Cardiac fibroblast (primary cell): Measurements from ENCODE around the gene VPS37B.
"Not testable (repeated sequence)": the region's sequence is repeated elsewhere in the genome, so short reads cannot be mapped to it uniquely, and the experiment has no call there.

ENCODE experiments used
- DNase-seq, 2 donors: peaks; one replicate each; pipeline versions ENCODE4 v3.0.0 to v3.0.0-alpha.2; 2010; ENCODE audit warnings: low read depth in 2 of 2
- H3K4me3 ChIP-seq, 2 donors: replicated peaks in 1 of 2; 1 replicate in 1 of 2; 2 replicates in 1 of 2; pipeline ENCODE4 v1.5.1; 2011; ENCODE audit warnings: low read depth in 2 of 2, low read length in 2 of 2, mild to moderate bottlenecking in 2 of 2, moderate library complexity in 1 of 2
- TF ChIP-seq, protein P1 (sequence below): IDR thresholded peaks from one replicate; pipeline ENCODE4 v1.5.1; 2011; ENCODE audit warnings: low read depth, mild to moderate bottlenecking, low read length, inconsistent platforms

VPS37B gene

DNA sequence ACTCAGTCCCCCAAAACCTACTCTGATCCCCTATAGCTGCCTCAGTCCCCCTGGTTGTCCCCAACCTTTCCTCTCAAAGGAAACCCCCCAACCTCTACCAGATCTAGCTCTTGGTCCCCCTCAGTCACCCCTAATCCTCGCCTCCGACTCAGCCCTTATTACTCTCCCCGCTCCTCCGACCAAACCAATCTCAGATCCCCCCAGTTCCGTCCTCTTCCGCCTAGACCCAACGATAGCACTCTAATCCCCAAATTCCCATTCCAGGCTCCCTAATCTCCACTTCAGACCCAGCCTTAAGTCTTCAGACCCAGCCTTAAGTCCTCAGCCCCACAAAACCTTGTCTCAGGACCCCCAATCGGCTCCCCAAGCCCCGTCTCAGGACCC lies 612 bp downstream of the VPS37B start:
- no peak for DNase-seq
- TF ChIP-seq, protein P1, sequence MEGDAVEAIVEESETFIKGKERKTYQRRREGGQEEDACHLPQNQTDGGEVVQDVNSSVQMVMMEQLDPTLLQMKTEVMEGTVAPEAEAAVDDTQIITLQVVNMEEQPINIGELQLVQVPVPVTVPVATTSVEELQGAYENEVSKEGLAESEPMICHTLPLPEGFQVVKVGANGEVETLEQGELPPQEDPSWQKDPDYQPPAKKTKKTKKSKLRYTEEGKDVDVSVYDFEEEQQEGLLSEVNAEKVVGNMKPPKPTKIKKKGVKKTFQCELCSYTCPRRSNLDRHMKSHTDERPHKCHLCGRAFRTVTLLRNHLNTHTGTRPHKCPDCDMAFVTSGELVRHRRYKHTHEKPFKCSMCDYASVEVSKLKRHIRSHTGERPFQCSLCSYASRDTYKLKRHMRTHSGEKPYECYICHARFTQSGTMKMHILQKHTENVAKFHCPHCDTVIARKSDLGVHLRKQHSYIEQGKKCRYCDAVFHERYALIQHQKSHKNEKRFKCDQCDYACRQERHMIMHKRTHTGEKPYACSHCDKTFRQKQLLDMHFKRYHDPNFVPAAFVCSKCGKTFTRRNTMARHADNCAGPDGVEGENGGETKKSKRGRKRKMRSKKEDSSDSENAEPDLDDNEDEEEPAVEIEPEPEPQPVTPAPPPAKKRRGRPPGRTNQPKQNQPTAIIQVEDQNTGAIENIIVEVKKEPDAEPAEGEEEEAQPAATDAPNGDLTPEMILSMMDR: no peak

DNA sequence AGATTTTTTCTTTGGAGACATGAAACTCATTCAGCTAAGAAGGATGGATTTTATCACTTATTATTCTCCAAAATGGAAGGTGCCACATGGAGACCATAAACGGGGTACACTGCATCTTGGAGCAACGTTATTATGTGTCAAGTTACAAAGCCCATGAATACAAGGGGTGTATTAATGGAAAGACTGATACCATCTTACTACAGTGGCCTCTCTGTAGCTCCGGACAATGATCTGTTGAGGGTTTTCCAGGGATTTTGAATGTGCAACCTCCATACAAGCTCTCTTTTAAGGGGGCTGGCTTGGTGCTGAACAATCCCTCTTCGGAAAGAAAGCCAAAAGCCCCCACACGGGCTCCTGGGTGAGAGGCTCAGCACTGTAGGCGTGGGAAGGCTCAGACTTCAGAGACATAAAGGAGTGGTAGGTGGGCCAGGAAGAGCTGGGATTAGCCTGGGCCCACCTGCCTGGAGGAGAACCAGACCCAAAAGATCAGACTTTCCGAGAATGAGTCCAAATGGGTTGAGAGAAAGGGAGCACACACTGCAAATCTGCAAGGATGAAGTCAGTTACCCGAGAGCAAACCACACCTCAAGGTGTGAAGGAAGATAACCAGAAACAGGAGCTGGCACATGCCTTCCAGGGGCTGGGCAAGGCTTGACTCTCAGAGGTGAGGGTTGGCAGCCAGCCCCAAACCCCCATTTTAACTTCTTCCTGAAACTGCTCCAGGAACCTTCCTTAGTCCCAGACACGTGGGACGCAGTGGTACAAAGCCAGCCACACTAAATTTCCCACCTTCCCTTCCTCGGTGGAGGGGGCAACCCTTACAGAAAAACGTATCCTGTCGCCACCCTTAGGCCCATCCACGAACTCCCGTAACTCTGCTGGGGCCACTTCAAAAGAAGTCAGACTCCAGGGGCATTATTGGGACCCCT lies 1.5 kb downstream of the VPS37B start:
- TF ChIP-seq, protein P1: no peak
- no peak for DNase-seq
- H3K4me3 ChIP-seq: peak overlapping the region; percentile 80 to 83

More for the DNA sequence above, 612 bp downstream of the VPS37B start:
- peak overlapping the region; percentile 80 to 83 for H3K4me3 ChIP-seq

DNA sequence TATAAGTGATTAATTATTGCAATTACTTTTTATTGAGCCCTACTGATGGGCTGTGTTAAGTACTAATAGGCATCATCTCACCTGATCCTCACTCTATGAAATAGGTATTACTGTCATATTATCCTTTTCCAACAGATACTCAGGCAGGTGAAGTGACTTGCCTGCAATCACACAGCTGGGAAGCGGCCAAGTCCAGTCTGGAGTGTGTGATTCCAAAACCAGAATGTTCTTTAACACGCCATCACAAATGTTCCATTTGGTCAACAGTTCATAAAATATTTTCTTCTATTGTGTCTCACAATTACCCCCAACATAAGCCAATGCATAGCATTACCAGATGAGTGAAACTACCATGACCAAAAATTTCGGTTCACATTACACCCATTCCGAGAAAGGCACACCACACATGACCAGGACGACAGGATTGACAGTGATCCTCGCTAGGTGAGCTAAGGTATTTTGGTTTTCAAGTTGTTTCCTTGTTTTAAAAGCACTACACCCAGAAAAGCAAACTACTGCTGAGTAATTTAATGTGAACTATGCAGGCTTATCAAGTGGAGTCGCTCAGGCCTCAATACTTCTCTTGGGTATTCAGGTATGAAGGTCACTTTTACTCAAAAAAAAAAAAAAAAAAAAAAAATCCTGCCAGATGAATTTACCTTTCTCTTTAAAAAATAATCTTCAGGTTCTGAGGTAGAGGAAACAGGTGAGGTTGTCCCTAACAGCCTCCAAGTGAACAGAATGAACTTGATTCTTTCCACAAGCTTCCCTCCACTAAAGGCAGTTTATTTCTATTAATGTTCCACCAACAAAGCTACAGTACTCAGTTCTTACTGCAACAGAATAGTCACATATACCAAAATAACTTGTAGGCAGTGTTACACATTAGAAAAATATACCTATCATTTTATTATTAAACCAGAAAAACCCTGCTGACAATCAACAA lies 2.4 kb downstream of the VPS37B start:
- TF ChIP-seq, protein P1: no peak
- DNase-seq: no peak
- H3K4me3 ChIP-seq: peak overlapping the region in 1 of 2 donors; percentile 83

DNA sequence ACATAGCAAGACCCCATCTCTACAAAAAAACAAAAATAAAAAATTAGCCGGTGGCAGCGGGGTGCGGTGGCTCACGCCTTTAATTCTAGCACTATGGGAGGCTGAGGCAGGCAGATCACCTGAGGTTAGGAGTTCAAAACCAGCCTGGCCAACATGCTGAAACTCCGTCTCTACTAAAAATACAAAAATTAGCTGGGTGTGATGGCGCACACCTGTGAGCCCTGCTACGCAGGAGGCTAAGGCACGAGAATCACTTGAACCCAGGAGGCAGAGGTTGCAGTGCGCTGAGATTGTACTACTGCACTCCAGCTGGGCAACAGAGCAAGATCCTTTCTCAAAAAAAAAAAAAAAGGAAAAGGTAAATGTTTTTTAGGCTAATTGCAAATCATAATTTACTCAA lies 3.2 kb downstream of the VPS37B start:
- DNase-seq, H3K4me3 ChIP-seq: not testable (repeated sequence)

DNA sequence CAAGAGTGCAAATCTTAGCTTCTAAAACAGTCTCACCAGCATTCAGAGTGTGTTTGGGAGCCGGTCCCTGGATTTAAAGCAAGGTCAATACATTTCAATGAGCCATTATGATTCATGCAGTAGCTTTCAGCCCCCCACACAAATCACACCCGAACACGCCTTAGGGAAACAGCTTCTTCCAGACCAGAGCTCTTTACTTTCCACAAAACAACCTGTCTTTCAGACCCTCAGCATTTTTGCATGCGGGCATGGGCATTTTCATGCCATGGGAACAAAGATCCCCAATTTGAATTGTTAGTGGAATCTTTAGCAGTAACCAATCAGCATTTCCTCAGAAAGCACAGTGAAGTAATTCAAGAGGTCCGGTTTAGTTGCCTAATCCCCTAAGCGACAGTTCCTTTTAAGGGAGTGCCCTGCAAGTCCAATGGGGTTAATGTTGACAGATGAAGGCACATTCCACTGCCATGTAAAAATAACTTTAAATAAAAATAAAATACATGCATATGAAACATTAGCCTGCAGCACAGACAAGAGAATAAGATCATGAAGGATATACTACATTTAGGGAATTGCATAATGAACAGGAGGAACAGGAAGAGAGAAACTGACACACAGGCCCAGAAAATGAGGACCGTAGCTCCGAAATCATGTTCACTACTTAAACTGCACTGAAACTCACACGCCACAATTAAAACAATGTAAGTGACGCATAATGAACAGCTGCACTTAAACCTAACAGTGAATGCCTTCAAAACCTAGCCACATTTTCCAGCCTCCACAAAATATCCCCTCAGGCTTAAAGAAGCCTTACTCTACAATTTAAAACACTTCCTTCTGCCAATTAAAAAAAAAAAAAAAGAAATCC lies 4.0 kb downstream of the VPS37B start:
- TF ChIP-seq, protein P1: no peak
- H3K4me3 ChIP-seq: peak overlapping the region in 1 of 2 donors; percentile 31
- peak; percentile 64 to 78 for DNase-seq

DNA sequence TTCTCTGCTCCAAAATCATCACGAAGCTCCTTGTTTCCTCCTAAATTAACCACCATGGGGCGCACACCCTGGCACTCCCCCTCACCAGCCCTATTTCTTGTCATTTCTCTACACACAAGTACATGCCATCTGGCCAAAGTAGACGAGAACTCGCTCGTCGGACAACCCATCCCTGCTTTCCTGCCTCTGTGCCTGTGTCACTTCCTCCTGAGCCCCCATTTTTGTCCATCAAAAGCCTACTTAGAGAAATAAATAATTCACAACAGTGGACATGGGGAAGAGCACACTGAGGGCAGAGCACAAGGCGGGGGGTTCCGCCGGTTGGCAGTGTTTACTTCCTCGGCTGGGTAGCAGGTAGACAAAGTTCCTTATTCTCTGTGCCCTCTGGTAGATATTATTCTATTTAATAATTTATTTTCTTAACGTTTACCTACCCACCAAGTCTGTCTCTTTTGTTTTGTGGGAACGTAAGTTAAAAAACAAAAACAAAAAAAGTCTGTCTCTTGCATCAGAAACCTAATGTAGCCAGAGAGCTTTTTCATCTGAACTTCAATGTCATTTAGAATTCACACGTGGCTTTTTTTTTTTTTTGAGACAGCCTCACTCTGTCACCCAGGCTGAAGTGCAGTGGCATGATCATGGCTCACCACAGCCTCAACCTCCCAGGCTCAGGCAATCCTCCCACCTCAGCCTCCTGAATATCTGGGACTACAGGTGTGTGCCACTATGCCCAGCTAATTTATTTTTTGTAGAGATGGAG lies 6.0 kb downstream of the VPS37B start:
- no peak for DNase-seq
- TF ChIP-seq, protein P1: no peak
- no peak overlapping the region for H3K4me3 ChIP-seq
